ENCODE data around the gene ARFGAP1.

Gene ARFGAP1

GRCh38 chr20:63292904-63293303 lies 20.3 kb downstream of the ARFGAP1 start, which contains the start of gene COL20A1:
TSS of gene COL20A1 (plus strand) at chr20:63293186. CDS start at chr20:63295108, 1,922 bp downstream.
- H2AFZ ChIP-seq (ENCODE audit: low read length), result no peak within 1 kb of the TSS
- H3K9ac ChIP-seq (ENCODE audit: low read depth, low read length, poor library complexity, severe bottlenecking), result no peak within 1 kb of the TSS
- no peak within 1 kb of the TSS for H3K4me2 ChIP-seq (ENCODE audit: low read depth, low read length, poor library complexity, severe bottlenecking)
- no peaks in the 10 kb centered on the region for H3K4me1 ChIP-seq (ENCODE audit: insufficient read depth, low read length, poor library complexity, severe bottlenecking)
- H3K36me3 ChIP-seq (ENCODE audit: insufficient read depth, low read length), result peaks cover 13% of the 10 kb centered on the region; the same call in 1 of the 2 replicates
- no peaks in the 10 kb centered on the region for H3K9me2 ChIP-seq (replicated peaks; ENCODE audit: low read depth, low read length)
- no peaks in the 10 kb centered on the region for H3K27me3 ChIP-seq (ENCODE audit: insufficient read depth, low read length, poor library complexity, severe bottlenecking)
- TF ChIP-seq CTCF (conservative IDR thresholded peaks at IDR 0.05; ENCODE audit: low read length) (no peak), EZH2phosphoT487 (IDR thresholded peaks at IDR 0.05; ENCODE audit: borderline replicate concordance) (no peak)
- no peak within 1 kb of the TSS for H3K4me3 ChIP-seq (ENCODE audit: low read length, poor library complexity, severe bottlenecking)
- H3K79me2 ChIP-seq (ENCODE audit: insufficient read depth, low read length), result no peaks in the 10 kb centered on the region
- H3K9me3 ChIP-seq (ENCODE audit: insufficient read depth, low read depth, low read length), result no peaks in the 10 kb centered on the region
- no peaks in the 10 kb centered on the region for H3F3A ChIP-seq (ENCODE audit: low read depth)
- H4K20me1 ChIP-seq (ENCODE audit: insufficient read depth, low read length, poor library complexity, severe bottlenecking), result peaks cover 7% of the 10 kb centered on the region

GRCh38 chr20:63293456-63293855 lies 20.8 kb downstream of the ARFGAP1 start:
- Histone ChIP-seq H3F3A (ENCODE audit: low read depth) (no peaks in the 10 kb centered on the region), H4K20me1 (ENCODE audit: insufficient read depth, low read length, poor library complexity, severe bottlenecking) (peaks cover 7% of the 10 kb centered on the region), H2AFZ (ENCODE audit: low read length) (no peak overlapping the region), H3K9me3 (ENCODE audit: insufficient read depth, low read depth, low read length) (no peaks in the 10 kb centered on the region), H3K9me2 (replicated peaks; ENCODE audit: low read depth, low read length) (no peaks in the 10 kb centered on the region), H3K4me2 (ENCODE audit: low read depth, low read length, poor library complexity, severe bottlenecking) (no peak overlapping the region), H3K27me3 (ENCODE audit: insufficient read depth, low read length, poor library complexity, severe bottlenecking) (no peaks in the 10 kb centered on the region), H3K4me3 (ENCODE audit: low read length, poor library complexity, severe bottlenecking) (no peak overlapping the region), H3K4me1 (ENCODE audit: insufficient read depth, low read length, poor library complexity, severe bottlenecking) (no peaks in the 10 kb centered on the region), H3K79me2 (ENCODE audit: insufficient read depth, low read length) (no peaks in the 10 kb centered on the region), H3K9ac (ENCODE audit: low read depth, low read length, poor library complexity, severe bottlenecking) (no peak overlapping the region), H3K36me3 (ENCODE audit: insufficient read depth, low read length) (peaks cover 9% of the 10 kb centered on the region; the same call in 1 of the 2 replicates)
- TF ChIP-seq EZH2phosphoT487 (IDR thresholded peaks at IDR 0.05; ENCODE audit: borderline replicate concordance) (no peak), CTCF (conservative IDR thresholded peaks at IDR 0.05; ENCODE audit: low read length) (no peak)

- Histone ChIP-seq H3F3A (ENCODE audit: low read depth) (no peaks in the 10 kb centered on the region), H3K4me1 (ENCODE audit: insufficient read depth, low read length, poor library complexity, severe bottlenecking) (no peaks in the 10 kb centered on the region), H3K27me3 (ENCODE audit: insufficient read depth, low read length, poor library complexity, severe bottlenecking) (no peaks in the 10 kb centered on the region), H3K79me2 (ENCODE audit: insufficient read depth, low read length) (no peaks in the 10 kb centered on the region), H3K9me2 (replicated peaks; ENCODE audit: low read depth, low read length) (no peaks in the 10 kb centered on the region), H4K20me1 (ENCODE audit: insufficient read depth, low read length, poor library complexity, severe bottlenecking) (peaks cover 3% of the 10 kb centered on the region), H3K4me3 (ENCODE audit: low read length, poor library complexity, severe bottlenecking) (no peak overlapping the region), H2AFZ (ENCODE audit: low read length) (no peak overlapping the region), H3K9me3 (ENCODE audit: insufficient read depth, low read depth, low read length) (no peaks in the 10 kb centered on the region), H3K9ac (ENCODE audit: low read depth, low read length, poor library complexity, severe bottlenecking) (no peak overlapping the region), H3K36me3 (ENCODE audit: insufficient read depth, low read length) (peaks cover 3% of the 10 kb centered on the region; the same call in 1 of the 2 replicates), H3K4me2 (ENCODE audit: low read depth, low read length, poor library complexity, severe bottlenecking) (no peak overlapping the region)
- TF ChIP-seq EZH2phosphoT487 (IDR thresholded peaks at IDR 0.05; ENCODE audit: borderline replicate concordance) (no peak), CTCF (conservative IDR thresholded peaks at IDR 0.05; ENCODE audit: low read length) (no peak)
Observed at GRCh38 chr20:63293871-63294535, 21.4 kb downstream of the ARFGAP1 start.
